AG09309 (cell line): Measurements from ENCODE around the gene NDC1.
A peak's percentile ranks its signal among the peaks of the same experiment; 100 is the strongest.

Experiments used
- DNase-seq: peaks from one replicate; pipeline ENCODE4 v3.0.0-alpha.2; 2010; ENCODE audit warnings: low read depth
- H3K4me3 ChIP-seq: 2 replicates; pipeline ENCODE4 v1.5.1; 2011; ENCODE audit warnings: mild to moderate bottlenecking, low read depth, low read length, moderate library complexity; ENCODE audit not compliant: control insufficient read depth
- CTCF ChIP-seq: IDR thresholded peaks from 2 replicates; pipeline ENCODE4 v1.5.1; 2011; ENCODE audit warnings: mild to moderate bottlenecking, low read depth, low read length, inconsistent platforms; ENCODE audit not compliant: insufficient read depth, control insufficient read depth; ENCODE audit errors: missing control alignments

Gene NDC1

GRCh38 chr1:53787655-53788054, 50.4 kb downstream of the NDC1 start:
- no peak for TF ChIP-seq CTCF
- DNase-seq = no peak
- H3K4me3 ChIP-seq = no peak overlapping the region

GRCh38 chr1:53783056-53783455, 55.0 kb downstream of the NDC1 start:
- TF ChIP-seq CTCF = no peak
- no peak for DNase-seq
- H3K4me3 ChIP-seq = no peak overlapping the region

- no peak overlapping the region for H3K4me3 ChIP-seq
- no peak for DNase-seq
- no peak for TF ChIP-seq CTCF
Observed at GRCh38 chr1:53781654-53782053, 56.4 kb downstream of the NDC1 start.

GRCh38 chr1:53777272-53777671, 60.8 kb downstream of the NDC1 start:
- TF ChIP-seq CTCF = no peak
- no peak for DNase-seq
- no peak overlapping the region for H3K4me3 ChIP-seq

GRCh38 chr1:53771648-53772047, 66.4 kb downstream of the NDC1 start:
- H3K4me3 ChIP-seq = no peak overlapping the region
- DNase-seq = peak; percentile 64
- no peak for TF ChIP-seq CTCF

- TF ChIP-seq CTCF = no peak
- no peak overlapping the region for H3K4me3 ChIP-seq
- DNase-seq = no peak
Observed at GRCh38 chr1:53769780-53770179, 68.3 kb downstream of the NDC1 start.

- no peak for TF ChIP-seq CTCF
- DNase-seq = no peak
- no peak overlapping the region for H3K4me3 ChIP-seq
Observed at GRCh38 chr1:53769184-53769583, 68.9 kb downstream of the NDC1 start.
